A549 (cell line): ENCODE measurements around the gene TASP1. TPM values are rescaled to one million over a fixed set of nuclear protein-coding genes. Genes with fewer than 3 reads are reported as not detected.
A peak's percentile ranks its signal among the peaks of the same experiment; 100 is the strongest.
"Not testable (repeated sequence)": the region's sequence is repeated elsewhere in the genome, so short reads cannot be mapped to it uniquely, and the experiment has no call there.

Source experiments
- ATAC-seq, 2 experiments: fragments of 200-7000 bp in 1 of 2; fragments of >200 bp in 1 of 2; cut with Nextera tagmentation in 1 of 2; cut with Tn5 transposase in 1 of 2; 3 replicates each; pipeline versions ENCODE4 v1.8.0 to v1.9.1; 2018 to 2020; ENCODE audit warnings: mild to moderate bottlenecking in 1 of 2, moderate library complexity in 1 of 2
- CTCF ChIA-PET: fragments of 300-600 bp; sonication (Branson Sonifier 250); formaldehyde crosslinking; extraction: SDS; loops from one replicate; lab custom pipeline; 2021; ENCODE audit warnings: antibody characterized with exemption, inconsistent platforms; lab: Yijun Ruan, JAX
- POLR2A ChIA-PET: fragments of 350-600 bp; formaldehyde crosslinking; extraction: SDS; loops from one replicate; lab custom pipeline; 2021; ENCODE audit warnings: antibody characterized with exemption, inconsistent platforms; lab: Yijun Ruan, JAX
- DNase-seq, 2 experiments: peaks; one replicate each; pipeline versions ENCODE4 v3.0.0 to v3.0.0-alpha.2; 2011 to 2016; ENCODE audit warnings: low read depth in 1 of 2, low spot score in 1 of 2
- FAIRE-seq: peaks from 2 replicates; lab custom pipeline; 2011; peaks lifted over from hg19 to GRCh38; lab: Jason Lieb, UNC
- H3K27ac ChIP-seq, 2 experiments: fragments of >200 bp; sonication (Bioruptor Twin); formaldehyde crosslinking; 3 replicates each; pipeline ENCODE4 v1.5.1; 2016 to 2017
- H3K4me1 ChIP-seq: fragments of >200 bp; sonication (Bioruptor Twin); formaldehyde crosslinking; 3 replicates; pipeline ENCODE4 v1.6.1; 2016
- H3K4me2 ChIP-seq: fragments of >200 bp; sonication (Bioruptor Twin); formaldehyde crosslinking; 3 replicates; pipeline ENCODE4 v1.6.1; 2016
- H3K4me3 ChIP-seq: fragments of >200 bp; sonication (Bioruptor Twin); formaldehyde crosslinking; 3 replicates; pipeline ENCODE4 v1.5.1; 2016
- H3K9me3 ChIP-seq: fragments of >200 bp; sonication (Bioruptor Twin); formaldehyde crosslinking; 3 replicates; pipeline ENCODE4 v1.6.1; 2016
- ATOH8 ChIP-seq: fragments of 250-450 bp; sonication (Bioruptor Pico); IDR thresholded peaks from 2 replicates; pipeline ENCODE4 v1.5.0; 2020; ENCODE audit warnings: low read depth, mild to moderate bottlenecking, moderate library complexity
- FOSL2 ChIP-seq, 2 experiments: fragments of 450-650 bp in 1 of 2; fragments of >200 bp in 1 of 2; sonication (Bioruptor Twin) in 1 of 2; formaldehyde crosslinking; IDR thresholded peaks; 2 replicates each; pipeline versions ENCODE4 v1.5.0 to v1.6.1; 2016 to 2020; ENCODE audit warnings: mild to moderate bottlenecking in 1 of 2, moderate library complexity in 1 of 2
- HOXA7 ChIP-seq: fragments of 250-450 bp; sonication (Bioruptor Pico); IDR thresholded peaks from 2 replicates; pipeline ENCODE4 v1.5.0; 2020; ENCODE audit warnings: mild to moderate bottlenecking, moderate library complexity
- HOXB13 ChIP-seq: fragments of 250-450 bp; sonication (Bioruptor Pico); IDR thresholded peaks from 2 replicates; pipeline ENCODE4 v1.5.0; 2020; ENCODE audit warnings: low read depth, mild to moderate bottlenecking, moderate library complexity
- JUN ChIP-seq, 2 experiments: fragments of >200 bp; sonication (Bioruptor Twin); formaldehyde crosslinking; IDR thresholded peaks; 2 replicates in 1 of 2; 3 replicates in 1 of 2; pipeline ENCODE4 v1.6.1; 2016 to 2017
- MAFK ChIP-seq: fragments of 450-650 bp; IDR thresholded peaks from 2 replicates; pipeline ENCODE4 v1.6.1; 2014; ENCODE audit not compliant: partially characterized antibody
- MYC ChIP-seq: IDR thresholded peaks from 2 replicates; pipeline ENCODE4 v1.6.1; 2012; ENCODE audit warnings: mild to moderate bottlenecking, inconsistent platforms, low read length, improper control_type of control experiment, borderline replicate concordance
- NFE2L2 ChIP-seq: fragments of 150-350 bp; conservative IDR thresholded peaks from 2 replicates; pipeline ENCODE4 v1.6.1; 2014; ENCODE audit warnings: low read length
- NR3C1 ChIP-seq: fragments of >200 bp; sonication (Bioruptor Twin); formaldehyde crosslinking; IDR thresholded peaks from 3 replicates; pipeline ENCODE4 v1.6.1; 2017
- PBX3 ChIP-seq: IDR thresholded peaks from 2 replicates; pipeline ENCODE4 v1.6.1; 2012
- POLR2A ChIP-seq: IDR thresholded peaks from 2 replicates; pipeline ENCODE4 v1.6.1; 2012; ENCODE audit warnings: mild to moderate bottlenecking, low read length
- RARB ChIP-seq: fragments of 250-450 bp; sonication (Bioruptor Pico); IDR thresholded peaks from 2 replicates; pipeline ENCODE4 v1.8.0; 2021; ENCODE audit warnings: mild to moderate bottlenecking, moderate library complexity
- RNF2 ChIP-seq: fragments of 200-600 bp; sonication (generic); IDR thresholded peaks from 2 replicates; pipeline ENCODE4 v1.6.1; 2016; ENCODE audit warnings: low read depth, mild to moderate bottlenecking, antibody characterized with exemption, moderate library complexity, borderline replicate concordance
- TP53 ChIP-seq: fragments of 250-450 bp; sonication (Bioruptor Pico); IDR thresholded peaks from 2 replicates; pipeline ENCODE4 v1.5.0; 2021; ENCODE audit warnings: mild to moderate bottlenecking, moderate library complexity
- USF2 ChIP-seq: fragments of 450-650 bp; IDR thresholded peaks from 2 replicates; pipeline ENCODE4 v1.6.1; 2014; ENCODE audit warnings: antibody characterized with exemption
- ZC3H11A ChIP-seq: fragments of 450-650 bp; IDR thresholded peaks from 2 replicates; pipeline ENCODE4 v1.6.1; 2014; ENCODE audit warnings: antibody characterized with exemption, mild to moderate bottlenecking
- ZFP36 ChIP-seq: fragments of 450-650 bp; IDR thresholded peaks from 2 replicates; pipeline ENCODE4 v1.6.1; 2014; ENCODE audit warnings: borderline replicate concordance; ENCODE audit not compliant: partially characterized antibody
- WGBS: methylation state at CpG from one replicate; pipeline ENCODE4 v1.1.6; 2017; ENCODE audit errors: missing lambda C conversion rate; 5-methylcytosine and 5-hydroxymethylcytosine counted together
- polyA plus RNA-seq, 4 experiments: library from polyadenylated mRNA; depleted of rRNA in 3 of 4; stranded (reverse); fragments of >200 nt; fragmentation: RNase III in 1 of 4; extraction: RNeasy Plus Mini Kit Qiagen cat#74134 plus additional on column Dnase treatment in 1 of 4; gene quantifications; 2 replicates in 3 of 4; 3 replicates in 1 of 4; pipeline ENCODE4 v1.2.3, GENCODE V29; 2011 to 2017

TASP1 gene
- polyA plus RNA-seq, 2 of the 4 experiments (the other 2 are of a cell fraction): 9.5 to 18.2 TPM

- Histone ChIP-seq H3K4me2 (no peak overlapping the region), H3K4me3 (no peak overlapping the region), H3K4me1 (peaks cover 3% of the 10 kb centered on the region; the same call in 1 of the 3 replicates), H3K27ac (no peak overlapping the region), H3K9me3 (no peaks in the 10 kb centered on the region)
- ATAC-seq (no peak), DNase-seq (no peak), FAIRE-seq (peak; percentile 51)
- CTCF ChIA-PET: no interaction called here
- POLR2A ChIA-PET: no interaction called here
- 92% methylated on average over 5 of the region's 5 CpGs for WGBS
- no peak for TF ChIP-seq ATOH8 (CRISPR knock-in tag)
These were observed 152.0 kb downstream of the TASP1 start for GRCh38 chr20:13486694-13487093.

GRCh38 chr20:13485576-13485975, 153.2 kb downstream of the TASP1 start:
- WGBS: 77% methylated on average over 3 of the region's 3 CpGs
- no peak overlapping the region for H3K27ac ChIP-seq
- peak; percentile 96 for FAIRE-seq
- TF ChIP-seq HOXB13 (CRISPR knock-in tag): no peak
- no peak for TF ChIP-seq NR3C1
- no peak for TF ChIP-seq ZC3H11A
- no peak for TF ChIP-seq ATOH8 (CRISPR knock-in tag)
- no peak for TF ChIP-seq RNF2
- no peak for TF ChIP-seq TP53
- TF ChIP-seq FOSL2 (IDR thresholded peaks at IDR 0.05): no peak
- no peak for TF ChIP-seq FOSL2 (CRISPR knock-in tag; IDR thresholded peaks at IDR 0.05)
- CTCF ChIA-PET: no interaction called here
- POLR2A ChIA-PET: no interaction called here
- ATAC-seq: no peak
- no peaks in the 10 kb centered on the region for H3K4me1 ChIP-seq
- H3K4me2 ChIP-seq: no peak overlapping the region
- H3K9me3 ChIP-seq: no peaks in the 10 kb centered on the region
- DNase-seq: no peak
- H3K4me3 ChIP-seq: no peak overlapping the region

GRCh38 chr20:13485019-13485418, 153.7 kb downstream of the TASP1 start:
- H3K4me1 ChIP-seq, H3K4me3 ChIP-seq, DNase-seq, POLR2A ChIA-PET, FAIRE-seq, H3K9me3 ChIP-seq, ATAC-seq, CTCF ChIA-PET, H3K4me2 ChIP-seq, H3K27ac ChIP-seq: not testable (repeated sequence)
- peak; percentile 15 for TF ChIP-seq MAFK
- 91% methylated on average over 1 of the region's 1 CpG for WGBS

- H3K27ac ChIP-seq, DNase-seq, ATAC-seq, H3K4me3 ChIP-seq, H3K4me1 ChIP-seq, H3K4me2 ChIP-seq, POLR2A ChIA-PET, H3K9me3 ChIP-seq, FAIRE-seq: not testable (repeated sequence)
- WGBS: 95% methylated on average over 1 of the region's 1 CpG
- CTCF ChIA-PET: interaction anchor here (0.8 to 1.0 kb wide), 2 partner anchors 61 to 63 kb away, joined by 3 to 4 read pairs; no protein-coding TSS in a partner anchor
These were observed 155.3 kb downstream of the TASP1 start for GRCh38 chr20:13483472-13483871.

- no peak overlapping the region for H3K27ac ChIP-seq
- TF ChIP-seq RNF2 (no peak), HOXA7 (CRISPR knock-in tag) (no peak), RARB (no peak), MYC (no peak), POLR2A (no peak), NFE2L2 (no peak), NR3C1 (no peak), ZFP36 (no peak), PBX3 (no peak), JUN (IDR thresholded peaks at IDR 0.05) (no peak), USF2 (no peak)
- TF ChIP-seq, all 56 proteins: peak for 0
- ChIA-PET POLR2A (no interaction called here), CTCF (interaction anchor here (1.4 kb wide), 1 partner anchor 68 kb away, joined by 4 read pairs; no protein-coding TSS in a partner anchor)
- Histone ChIP-seq H3K4me1 (no peaks in the 10 kb centered on the region), H3K9me3 (no peaks in the 10 kb centered on the region), H3K4me3 (no peak overlapping the region), H3K4me2 (no peak overlapping the region)
- WGBS: 89% methylated on average over 2 of the region's 2 CpGs
- no peak for DNase-seq
- FAIRE-seq: peak; percentile 76
- no peak for ATAC-seq
These were observed 160.4 kb downstream of the TASP1 start for GRCh38 chr20:13478366-13478765.
